A172 (cell line): Measurements from ENCODE around the gene HAO2. TPM values are rescaled to one million over a fixed set of nuclear protein-coding genes. Genes with fewer than 3 reads are reported as not detected.

ENCODE experiments used
- DNase-seq: peaks from one replicate; pipeline ENCODE4 v3.0.0-alpha.2; 2015; ENCODE audit warnings: low spot score
- total RNA-seq: library from RNA; depleted of rRNA; stranded (reverse); fragments of >200 nt; shearing (Covaris generic); gene quantifications from 2 replicates; pipeline ENCODE4 v1.2.3, GENCODE V29; 2014; rRNA removed

Gene HAO2
- total RNA-seq, 1 experiment from 2014 or later: not detected

DNA sequence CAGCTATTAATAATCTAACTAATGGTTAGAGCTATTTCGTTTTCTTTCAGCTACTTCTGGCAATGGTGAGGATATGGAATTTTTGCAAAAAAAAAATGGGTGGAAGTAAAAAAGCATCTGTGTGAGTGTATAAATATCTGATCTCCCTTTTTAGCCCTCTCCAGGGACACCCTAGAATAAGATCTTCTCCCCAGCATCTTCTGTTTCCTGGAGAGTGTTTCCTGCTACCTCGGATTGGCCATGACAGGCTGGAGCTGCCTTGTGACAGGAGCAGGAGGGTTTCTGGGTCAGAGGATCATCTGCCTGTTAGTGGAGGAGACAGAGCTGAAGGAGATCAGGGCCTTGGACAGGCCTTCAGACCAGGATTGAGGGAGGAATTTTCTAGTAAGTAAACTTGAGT lies 70.2 kb downstream of the HAO2 start:
- DNase-seq: no peak

DNA sequence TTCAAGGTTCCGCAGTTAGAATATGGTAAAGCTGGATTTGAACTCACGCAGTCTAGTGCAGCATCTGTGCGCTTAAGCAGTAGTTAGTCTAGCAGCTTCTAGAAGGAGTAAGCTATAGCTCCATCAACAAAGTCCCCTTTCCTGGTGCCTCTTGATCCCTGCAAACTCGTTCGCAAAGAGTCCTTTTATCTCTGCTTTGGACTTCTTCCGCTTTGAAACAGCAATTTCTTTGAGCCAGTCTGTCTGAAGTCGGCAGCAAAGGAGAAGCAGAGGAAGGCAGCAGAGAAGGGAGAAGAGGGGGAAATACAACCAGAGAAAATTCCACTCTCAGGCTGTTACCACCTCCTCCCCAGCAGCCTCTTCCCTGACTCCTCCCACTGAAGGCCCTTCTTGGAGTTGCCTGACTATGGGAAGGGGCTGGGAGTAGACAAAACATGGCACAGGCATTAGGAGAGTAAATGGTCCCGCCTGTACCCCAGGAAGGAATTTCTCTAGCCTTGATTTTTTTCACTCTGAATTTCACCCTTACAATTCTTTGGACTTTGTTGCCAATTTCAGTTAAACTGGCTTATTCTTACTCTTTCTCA lies 72.2 kb downstream of the HAO2 start:
- DNase-seq: no peak

DNA sequence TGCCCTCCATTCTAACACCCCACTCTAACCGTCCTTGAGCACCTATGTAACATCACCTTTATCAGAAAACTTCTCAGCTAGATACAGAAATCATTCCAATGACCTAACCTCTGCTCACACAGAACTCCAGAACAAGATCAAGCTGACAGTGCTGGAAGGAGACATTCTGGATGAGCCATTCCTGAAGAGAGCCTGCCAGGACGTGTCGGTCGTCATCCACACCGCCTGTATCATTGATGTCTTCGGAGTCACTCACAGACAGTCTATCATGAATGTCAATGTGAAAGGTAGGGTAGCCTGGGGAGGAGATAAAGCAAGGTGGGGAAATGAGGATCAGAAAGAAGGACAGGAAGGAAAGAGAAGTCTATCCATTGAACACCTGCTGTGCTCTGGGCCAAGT lies 74.2 kb downstream of the HAO2 start:
- no peak for DNase-seq

Other genes starting within 250 kb of the HAO2 start
- 8.1 and 10.4 TPM in 2 replicates for gene WARS2, start 228.1 kb upstream of the HAO2 start, total RNA-seq
- not detected in 2 replicates for gene HSD3B2, start 46.4 kb downstream of the HAO2 start, total RNA-seq
- not detected in 2 replicates for gene HSD3B1, start 138.4 kb downstream of the HAO2 start, total RNA-seq